Neural cell (in vitro differentiated cells): ENCODE results near the gene DUSP19. TPM values are rescaled to one million over a fixed set of nuclear protein-coding genes. Genes with fewer than 3 reads are reported as not detected.

Source experiments
- H2AFZ ChIP-seq: fragments of 200-600, 300-800 bp; sonication (generic), shearing (Covaris generic); 2 replicates; pipeline ENCODE4 v1.6.0; 2014; ENCODE audit warnings: low read depth, mild to moderate bottlenecking, antibody characterized with exemption, low read length, moderate library complexity
- H3F3A ChIP-seq: fragments of 200-600 bp; shearing (Covaris generic); 2 replicates; pipeline ENCODE4 v1.6.1; 2016; ENCODE audit warnings: mild to moderate bottlenecking, moderate library complexity, mixed read lengths, antibody characterized with exemption, low read length; ENCODE audit not compliant: insufficient read depth, poor library complexity, severe bottlenecking
- H3K27ac ChIP-seq: fragments of 200-600, 300-800 bp; sonication (generic), shearing (Covaris generic); 2 replicates; pipeline ENCODE4 v1.5.1; 2014; ENCODE audit warnings: mild to moderate bottlenecking, low read length, moderate library complexity
- H3K27me3 ChIP-seq: fragments of 300-800, 200-600 bp; sonication (generic), shearing (Covaris generic); 2 replicates; pipeline ENCODE4 v1.6.0; 2014; ENCODE audit warnings: mild to moderate bottlenecking, low read depth, low read length, moderate library complexity; ENCODE audit not compliant: insufficient read depth
- H3K36me3 ChIP-seq: fragments of 300-800, 200-600 bp; sonication (generic), shearing (Covaris generic); 2 replicates; pipeline ENCODE4 v1.5.1; 2014; ENCODE audit warnings: mild to moderate bottlenecking, antibody characterized with exemption, low read length, moderate library complexity; ENCODE audit not compliant: insufficient read depth
- H3K4me2 ChIP-seq: fragments of 300-800, 200-600 bp; sonication (generic), shearing (Covaris generic); 2 replicates; pipeline ENCODE4 v1.6.0; 2014; ENCODE audit warnings: mild to moderate bottlenecking, low read length
- H3K4me3 ChIP-seq: fragments of 300-800, 200-600 bp; sonication (generic), shearing (Covaris generic); 2 replicates; pipeline ENCODE4 v1.5.1; 2014; ENCODE audit warnings: mild to moderate bottlenecking, low read length, moderate library complexity
- H3K79me2 ChIP-seq: fragments of 200-600 bp; shearing (Covaris generic); replicated peaks from 2 replicates; pipeline ENCODE4 v1.6.0; 2014; ENCODE audit warnings: mild to moderate bottlenecking, low read length, moderate library complexity; ENCODE audit not compliant: insufficient read depth
- H3K9ac ChIP-seq: fragments of 300-800, 200-600 bp; sonication (generic), shearing (Covaris generic); 2 replicates; pipeline ENCODE4 v1.6.1; 2016; ENCODE audit warnings: mild to moderate bottlenecking, low read length, mixed read lengths
- H3K9me2 ChIP-seq: fragments of 200-600 bp; shearing (Covaris generic); 2 replicates; pipeline ENCODE4 v1.6.1; 2016; ENCODE audit warnings: mild to moderate bottlenecking, low read length, mixed read lengths; ENCODE audit not compliant: insufficient read depth
- H3K9me3 ChIP-seq: fragments of 200-600, 300-800 bp; sonication (generic), shearing (Covaris generic); 2 replicates; pipeline ENCODE4 v1.6.1; 2016; ENCODE audit warnings: mild to moderate bottlenecking, mixed run types, low read length, moderate library complexity, mixed read lengths
- H4K20me1 ChIP-seq: fragments of 200-600 bp; shearing (Covaris generic); 2 replicates; pipeline ENCODE4 v1.6.1; 2016; ENCODE audit warnings: mild to moderate bottlenecking, mixed run types; ENCODE audit not compliant: insufficient read depth
- EP300 ChIP-seq: fragments of 450-650 bp; conservative IDR thresholded peaks from 2 replicates; pipeline ENCODE4 v1.6.1; 2014; ENCODE audit warnings: antibody characterized with exemption, mild to moderate bottlenecking, moderate library complexity; ENCODE audit not compliant: poor library complexity, severe bottlenecking
- EZH2 ChIP-seq: fragments of 200-600, 300-800 bp; shearing (Covaris generic), sonication (generic); IDR thresholded peaks from 2 replicates; pipeline ENCODE4 v1.6.1; 2014; ENCODE audit warnings: antibody characterized with exemption, low read length, borderline replicate concordance, mild to moderate bottlenecking; ENCODE audit not compliant: insufficient read depth, poor library complexity, severe bottlenecking
- MXI1 ChIP-seq: fragments of 450-650 bp; conservative IDR thresholded peaks from 2 replicates; pipeline ENCODE4 v1.6.1; 2014; ENCODE audit warnings: antibody characterized with exemption, mild to moderate bottlenecking; ENCODE audit not compliant: poor library complexity, severe bottlenecking
- POLR2AphosphoS5 ChIP-seq: IDR thresholded peaks from 2 replicates; pipeline ENCODE4 v1.6.1; 2012
- RAD21 ChIP-seq: fragments of 450-650 bp; conservative IDR thresholded peaks from 2 replicates; pipeline ENCODE4 v1.6.1; 2014; ENCODE audit warnings: antibody characterized with exemption, mild to moderate bottlenecking, moderate library complexity
- SMC3 ChIP-seq: fragments of 450-650 bp; conservative IDR thresholded peaks from 2 replicates; pipeline ENCODE4 v1.6.1; 2014; ENCODE audit warnings: antibody characterized with exemption, mild to moderate bottlenecking, moderate library complexity; ENCODE audit not compliant: poor library complexity
- TAF1 ChIP-seq: IDR thresholded peaks from 2 replicates; pipeline ENCODE4 v1.6.1; 2012; ENCODE audit warnings: low read depth
- polyA plus RNA-seq: library from polyadenylated mRNA; depleted of rRNA; stranded (reverse); fragments of >200 nt; gene quantifications from 2 replicates; pipeline ENCODE4 v1.2.3, GENCODE V29; 2014
- TF ChIP-seq, protein P1 (sequence below): fragments of 450-650 bp; IDR thresholded peaks from 2 replicates; pipeline ENCODE4 v1.5.1; 2014; ENCODE audit warnings: antibody characterized with exemption, mild to moderate bottlenecking, moderate library complexity; ENCODE audit not compliant: poor library complexity, severe bottlenecking
- TF ChIP-seq, protein P2 (sequence below): IDR thresholded peaks from 2 replicates; pipeline ENCODE4 v1.6.1; 2012; ENCODE audit warnings: borderline replicate concordance

The DUSP19 gene
- polyA plus RNA-seq, 1 donor from 2014 or later = 5.6 TPM

DNA sequence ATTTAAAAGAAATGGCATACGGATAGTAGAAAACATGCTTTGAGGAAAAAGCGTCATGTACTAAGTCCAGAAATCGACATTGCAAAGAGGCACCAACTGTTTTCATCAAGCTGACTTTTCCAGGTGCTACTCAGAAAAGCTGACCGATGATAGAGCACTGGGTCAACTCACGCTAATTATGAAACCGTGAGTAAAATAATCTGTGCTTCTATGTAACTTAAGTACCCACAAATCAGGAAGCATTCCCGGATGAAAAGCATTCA, 45.3 kb downstream of the DUSP19 start:
- H2AFZ ChIP-seq = peak overlapping the region; percentile 71
- H3K36me3 ChIP-seq = no peaks in the 10 kb centered on the region
- no peaks in the 10 kb centered on the region for H3K27me3 ChIP-seq
- H3K4me2 ChIP-seq = peak overlapping the region; percentile 63
- TF ChIP-seq TAF1 (no peak), EP300 (no peak), RAD21 (no peak), MXI1 (no peak), SMC3 (no peak), EZH2 (no peak), POLR2AphosphoS5 (no peak)
- TF ChIP-seq, protein P1, sequence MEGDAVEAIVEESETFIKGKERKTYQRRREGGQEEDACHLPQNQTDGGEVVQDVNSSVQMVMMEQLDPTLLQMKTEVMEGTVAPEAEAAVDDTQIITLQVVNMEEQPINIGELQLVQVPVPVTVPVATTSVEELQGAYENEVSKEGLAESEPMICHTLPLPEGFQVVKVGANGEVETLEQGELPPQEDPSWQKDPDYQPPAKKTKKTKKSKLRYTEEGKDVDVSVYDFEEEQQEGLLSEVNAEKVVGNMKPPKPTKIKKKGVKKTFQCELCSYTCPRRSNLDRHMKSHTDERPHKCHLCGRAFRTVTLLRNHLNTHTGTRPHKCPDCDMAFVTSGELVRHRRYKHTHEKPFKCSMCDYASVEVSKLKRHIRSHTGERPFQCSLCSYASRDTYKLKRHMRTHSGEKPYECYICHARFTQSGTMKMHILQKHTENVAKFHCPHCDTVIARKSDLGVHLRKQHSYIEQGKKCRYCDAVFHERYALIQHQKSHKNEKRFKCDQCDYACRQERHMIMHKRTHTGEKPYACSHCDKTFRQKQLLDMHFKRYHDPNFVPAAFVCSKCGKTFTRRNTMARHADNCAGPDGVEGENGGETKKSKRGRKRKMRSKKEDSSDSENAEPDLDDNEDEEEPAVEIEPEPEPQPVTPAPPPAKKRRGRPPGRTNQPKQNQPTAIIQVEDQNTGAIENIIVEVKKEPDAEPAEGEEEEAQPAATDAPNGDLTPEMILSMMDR = no peak
- TF ChIP-seq, protein P2, sequence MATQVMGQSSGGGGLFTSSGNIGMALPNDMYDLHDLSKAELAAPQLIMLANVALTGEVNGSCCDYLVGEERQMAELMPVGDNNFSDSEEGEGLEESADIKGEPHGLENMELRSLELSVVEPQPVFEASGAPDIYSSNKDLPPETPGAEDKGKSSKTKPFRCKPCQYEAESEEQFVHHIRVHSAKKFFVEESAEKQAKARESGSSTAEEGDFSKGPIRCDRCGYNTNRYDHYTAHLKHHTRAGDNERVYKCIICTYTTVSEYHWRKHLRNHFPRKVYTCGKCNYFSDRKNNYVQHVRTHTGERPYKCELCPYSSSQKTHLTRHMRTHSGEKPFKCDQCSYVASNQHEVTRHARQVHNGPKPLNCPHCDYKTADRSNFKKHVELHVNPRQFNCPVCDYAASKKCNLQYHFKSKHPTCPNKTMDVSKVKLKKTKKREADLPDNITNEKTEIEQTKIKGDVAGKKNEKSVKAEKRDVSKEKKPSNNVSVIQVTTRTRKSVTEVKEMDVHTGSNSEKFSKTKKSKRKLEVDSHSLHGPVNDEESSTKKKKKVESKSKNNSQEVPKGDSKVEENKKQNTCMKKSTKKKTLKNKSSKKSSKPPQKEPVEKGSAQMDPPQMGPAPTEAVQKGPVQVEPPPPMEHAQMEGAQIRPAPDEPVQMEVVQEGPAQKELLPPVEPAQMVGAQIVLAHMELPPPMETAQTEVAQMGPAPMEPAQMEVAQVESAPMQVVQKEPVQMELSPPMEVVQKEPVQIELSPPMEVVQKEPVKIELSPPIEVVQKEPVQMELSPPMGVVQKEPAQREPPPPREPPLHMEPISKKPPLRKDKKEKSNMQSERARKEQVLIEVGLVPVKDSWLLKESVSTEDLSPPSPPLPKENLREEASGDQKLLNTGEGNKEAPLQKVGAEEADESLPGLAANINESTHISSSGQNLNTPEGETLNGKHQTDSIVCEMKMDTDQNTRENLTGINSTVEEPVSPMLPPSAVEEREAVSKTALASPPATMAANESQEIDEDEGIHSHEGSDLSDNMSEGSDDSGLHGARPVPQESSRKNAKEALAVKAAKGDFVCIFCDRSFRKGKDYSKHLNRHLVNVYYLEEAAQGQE = no peak
- peak overlapping the region; percentile 77 for H3K4me3 ChIP-seq
- H3K79me2 ChIP-seq = peaks cover 38% of the 10 kb centered on the region
- H3K27ac ChIP-seq = peak overlapping the region; percentile 84
- H3K9ac ChIP-seq = peak overlapping the region; percentile 71
- no peaks in the 10 kb centered on the region for H3K9me3 ChIP-seq
- H3K9me2 ChIP-seq = no peaks in the 10 kb centered on the region
- no peaks in the 10 kb centered on the region for H4K20me1 ChIP-seq
- H3F3A ChIP-seq = no peaks in the 10 kb centered on the region

DNA sequence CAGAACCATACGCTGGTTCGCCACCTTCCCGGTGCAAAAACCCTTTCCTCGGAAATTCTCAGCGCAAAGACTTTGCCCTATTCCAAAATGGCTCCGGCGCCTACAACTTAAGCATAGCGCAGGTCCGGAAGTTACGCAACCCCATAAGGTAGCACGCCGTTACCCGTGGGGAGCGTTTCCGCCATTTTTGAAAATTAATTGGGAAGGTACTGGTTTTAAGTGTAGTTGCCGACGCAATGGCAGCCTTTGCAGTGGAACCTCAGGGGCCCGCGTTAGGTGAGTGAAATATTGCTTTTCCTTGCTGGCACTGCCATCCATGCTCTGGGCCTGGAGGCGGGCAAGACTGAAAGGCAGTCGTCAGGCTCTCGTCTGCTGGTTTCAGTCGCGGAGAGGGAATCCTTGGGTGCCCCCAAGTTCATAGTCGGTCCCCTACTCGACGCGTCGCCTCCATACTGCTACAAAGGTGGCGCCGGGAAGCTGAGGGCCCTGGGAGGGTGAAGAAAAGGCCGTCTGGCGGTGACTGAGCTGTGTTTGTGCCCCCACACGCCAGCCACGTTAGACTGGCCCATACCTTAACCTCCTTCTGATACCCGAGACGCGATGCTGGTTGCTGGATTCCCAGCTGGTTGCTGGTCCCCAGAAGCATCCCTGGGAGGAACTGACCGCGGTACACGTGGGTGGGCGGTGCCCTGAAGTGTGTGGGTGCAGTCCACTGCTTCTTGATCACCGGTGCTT, 45.8 kb downstream of the DUSP19 start, which contains the start of gene NUP35:
TSS of gene NUP35 (plus strand) at position 222 of the 735 bp plus-strand sequence. CDS start at position 237, 15 bp downstream.
- Histone ChIP-seq H4K20me1 (no peaks in the 10 kb centered on the region), H3K9me3 (no peaks in the 10 kb centered on the region), H3K36me3 (no peaks in the 10 kb centered on the region), H3K4me2 (peak within 1 kb of the TSS; percentile 71), H3K9me2 (no peaks in the 10 kb centered on the region), H3K27ac (peak within 1 kb of the TSS; percentile 84), H3K27me3 (no peaks in the 10 kb centered on the region), H3K79me2 (peaks cover 42% of the 10 kb centered on the region), H3K9ac (peak within 1 kb of the TSS; percentile 71), H3F3A (no peaks in the 10 kb centered on the region), H3K4me3 (peak within 1 kb of the TSS; percentile 77), H2AFZ (peak within 1 kb of the TSS; percentile 81)
- TF ChIP-seq TAF1 (peak; percentile 68), RAD21 (no peak), MXI1 (peak; percentile 97), POLR2AphosphoS5 (peak; percentile 60), EZH2 (no peak), EP300 (peak; percentile 44), SMC3 (peak; percentile 23)
- TF ChIP-seq, protein P2 = peak; percentile 77
- TF ChIP-seq, protein P1 = no peak
